Smooth muscle cell (in vitro differentiated cells): ENCODE data around the gene NOXA1. TPM values are rescaled to one million over a fixed set of nuclear protein-coding genes. Genes with fewer than 3 reads are reported as not detected.

Experiments used
- DNase-seq: peaks from one replicate; lab custom pipeline; 2025; ENCODE audit not compliant: unreplicated experiment; lab: John Stamatoyannopoulos, UW
- H2AFZ ChIP-seq: fragments of 200-600 bp; sonication (generic); 2 replicates; pipeline ENCODE4 v1.6.0; 2016; ENCODE audit warnings: antibody characterized with exemption, low read depth, mild to moderate bottlenecking
- H3F3A ChIP-seq: fragments of 200-600 bp; sonication (generic); 2 replicates; pipeline ENCODE4 v1.6.0; 2017; ENCODE audit warnings: antibody characterized with exemption, low read depth
- H3K27ac ChIP-seq: fragments of 200-600 bp; sonication (generic); 2 replicates; pipeline ENCODE4 v1.5.1; 2016; ENCODE audit warnings: low read depth, mild to moderate bottlenecking
- H3K27me3 ChIP-seq: fragments of 200-600 bp; sonication (generic); 2 replicates; pipeline ENCODE4 v1.6.1; 2016; ENCODE audit warnings: low read depth, mild to moderate bottlenecking
- H3K36me3 ChIP-seq: fragments of 200-600 bp; sonication (generic); 2 replicates; pipeline ENCODE4 v1.5.1; 2016; ENCODE audit warnings: low read depth
- H3K4me1 ChIP-seq: fragments of 200-600 bp; sonication (generic); 2 replicates; pipeline ENCODE4 v1.5.1; 2016; ENCODE audit warnings: low read depth
- H3K4me2 ChIP-seq: fragments of 200-600 bp; sonication (generic); 2 replicates; pipeline ENCODE4 v1.6.0; 2016; ENCODE audit warnings: mild to moderate bottlenecking
- H3K4me3 ChIP-seq: fragments of 200-600 bp; sonication (generic); 2 replicates; pipeline ENCODE4 v1.5.1; 2016; ENCODE audit warnings: mild to moderate bottlenecking
- H3K79me2 ChIP-seq: fragments of 200-600 bp; sonication (generic); 2 replicates; pipeline ENCODE4 v1.6.0; 2016; ENCODE audit warnings: low read depth, mild to moderate bottlenecking
- H3K9ac ChIP-seq: fragments of 200-600 bp; sonication (generic); 2 replicates; pipeline ENCODE4 v1.6.0; 2016; ENCODE audit warnings: low read depth
- H3K9me3 ChIP-seq: fragments of 200-600 bp; sonication (generic); replicated peaks from 2 replicates; pipeline ENCODE4 v1.5.1; 2016; ENCODE audit warnings: low read depth
- H4K20me1 ChIP-seq: fragments of 200-600 bp; sonication (generic); 2 replicates; pipeline ENCODE4 v1.6.0; 2016; ENCODE audit warnings: low read depth
- CTCF ChIP-seq: fragments of 200-600 bp; sonication (generic); IDR thresholded peaks from 2 replicates; pipeline ENCODE4 v1.5.1; 2017; ENCODE audit warnings: borderline replicate concordance, mild to moderate bottlenecking, antibody characterized with exemption; ENCODE audit not compliant: insufficient read depth, poor library complexity, severe bottlenecking
- WGBS: methylation state at CpG from one replicate; pipeline ENCODE4 v1.1.7; 2016; ENCODE audit warnings: low lambda C conversion rate; 5-methylcytosine and 5-hydroxymethylcytosine counted together
- polyA plus RNA-seq: library from polyadenylated mRNA; unstranded; fragments of >200 nt; fragmentation: Nextera tagmentation; extraction: Ambion mirVana; gene quantifications from 2 replicates; pipeline ENCODE4 v1.2.1, GENCODE V29; 2016
- total RNA-seq: library from RNA; depleted of rRNA; stranded (reverse); fragments of >200 nt; gene quantifications from 2 replicates; pipeline ENCODE4 v1.2.3, GENCODE V29; 2014

NOXA1 gene
- total and polyA plus RNA-seq, 2 experiments from 2014 or later = 0.09 to 0.81 TPM

GRCh38 chr9:137431416-137431931 lies 8.3 kb downstream of the NOXA1 start:
- Histone ChIP-seq H3F3A (no peaks in the 10 kb centered on the region), H3K27me3 (no peaks in the 10 kb centered on the region), H3K9me3 (no peaks in the 10 kb centered on the region), H2AFZ (no peak overlapping the region), H4K20me1 (no peaks in the 10 kb centered on the region), H3K4me3 (no peak overlapping the region), H3K9ac (no peak overlapping the region), H3K4me2 (no peak overlapping the region), H3K79me2 (no peaks in the 10 kb centered on the region), H3K27ac (no peak overlapping the region), H3K4me1 (no peaks in the 10 kb centered on the region), H3K36me3 (no peaks in the 10 kb centered on the region)
- no peak for DNase-seq
- TF ChIP-seq CTCF = no peak
- WGBS = 83% methylated on average over 14 of the region's 21 CpGs

- Histone ChIP-seq H2AFZ (no peak overlapping the region), H3K9me3 (no peaks in the 10 kb centered on the region), H3K9ac (no peak overlapping the region), H3K4me1 (no peaks in the 10 kb centered on the region), H3K4me2 (no peak overlapping the region), H3K27ac (no peak overlapping the region), H4K20me1 (no peaks in the 10 kb centered on the region), H3K27me3 (no peaks in the 10 kb centered on the region), H3K36me3 (no peaks in the 10 kb centered on the region), H3F3A (no peaks in the 10 kb centered on the region), H3K4me3 (no peak overlapping the region), H3K79me2 (no peaks in the 10 kb centered on the region)
- no peak for TF ChIP-seq CTCF
- no peak for DNase-seq
- WGBS = 94% methylated on average over 20 of the region's 20 CpGs
Measured at GRCh38 chr9:137432687-137433348, 9.6 kb downstream of the NOXA1 start.

GRCh38 chr9:137433349-137433915 lies 10.2 kb downstream of the NOXA1 start:
- DNase-seq = no peak
- WGBS = 90% methylated on average over 19 of the region's 19 CpGs
- TF ChIP-seq CTCF = no peak

More at GRCh38 chr9:137433349-137433915, 10.2 kb downstream of the NOXA1 start:
- no peak overlapping the region for H3K4me2 ChIP-seq
- no peaks in the 10 kb centered on the region for H3K27me3 ChIP-seq
- H3K79me2 ChIP-seq = no peaks in the 10 kb centered on the region
- no peak overlapping the region for H3K4me3 ChIP-seq
- H3F3A ChIP-seq = no peaks in the 10 kb centered on the region
- no peaks in the 10 kb centered on the region for H4K20me1 ChIP-seq
- H2AFZ ChIP-seq = no peak overlapping the region
- no peak overlapping the region for H3K9ac ChIP-seq
- no peak overlapping the region for H3K27ac ChIP-seq
- H3K9me3 ChIP-seq = no peaks in the 10 kb centered on the region
- no peaks in the 10 kb centered on the region for H3K36me3 ChIP-seq
- H3K4me1 ChIP-seq = no peaks in the 10 kb centered on the region
